GM19099 (cell line): ENCODE measurements around the gene CD96.

Experiments used
- POLR2A ChIP-seq: IDR thresholded peaks from 3 replicates; pipeline ENCODE4 v1.6.1; 2011; ENCODE audit warnings: low read depth; ENCODE audit not compliant: insufficient read length; ENCODE audit errors: extremely low read depth

The CD96 gene

DNA sequence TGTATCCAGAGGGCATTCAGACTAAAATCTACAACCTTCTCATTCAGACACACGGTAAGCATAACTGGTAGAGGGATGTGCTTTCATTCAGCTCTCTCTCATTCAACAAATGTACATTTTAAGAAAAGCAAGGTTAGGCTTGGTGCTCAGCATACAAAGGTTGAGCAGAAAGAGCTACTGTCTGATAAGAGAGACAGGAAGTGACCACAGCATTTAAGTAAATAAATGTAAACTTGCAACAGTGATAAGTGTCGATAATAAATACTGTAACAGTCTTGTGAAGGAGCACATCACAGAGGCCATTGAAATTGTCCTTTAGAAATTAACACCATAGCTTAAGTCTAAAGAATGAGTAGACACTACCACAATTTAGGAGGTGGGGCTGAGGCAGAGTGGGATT is 3.4 kb downstream of the CD96 start:
- TF ChIP-seq POLR2A = no peak

GRCh38 chr3:111547631-111548030 is 5.6 kb downstream of the CD96 start:
- TF ChIP-seq POLR2A = no peak

DNA sequence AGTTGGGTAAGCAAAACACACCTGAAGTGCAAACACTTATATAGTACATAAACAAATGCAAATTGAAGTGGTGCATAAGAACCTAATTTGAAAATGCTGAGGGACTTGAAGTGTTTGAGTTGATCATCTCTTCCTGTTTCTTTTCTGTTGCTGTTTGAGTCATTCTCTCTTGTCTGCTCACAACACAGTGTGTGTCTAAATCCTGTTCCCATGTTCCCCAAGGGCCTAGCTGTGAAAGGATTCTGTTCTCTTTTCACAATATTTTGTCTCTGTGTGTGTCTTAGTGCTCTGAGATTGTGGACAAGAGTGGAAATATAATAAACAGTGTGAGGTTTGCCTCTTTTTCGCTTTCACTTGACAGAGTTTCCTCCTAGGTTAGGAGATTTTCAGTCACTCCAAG is 6.1 kb downstream of the CD96 start:
- TF ChIP-seq POLR2A = no peak

DNA sequence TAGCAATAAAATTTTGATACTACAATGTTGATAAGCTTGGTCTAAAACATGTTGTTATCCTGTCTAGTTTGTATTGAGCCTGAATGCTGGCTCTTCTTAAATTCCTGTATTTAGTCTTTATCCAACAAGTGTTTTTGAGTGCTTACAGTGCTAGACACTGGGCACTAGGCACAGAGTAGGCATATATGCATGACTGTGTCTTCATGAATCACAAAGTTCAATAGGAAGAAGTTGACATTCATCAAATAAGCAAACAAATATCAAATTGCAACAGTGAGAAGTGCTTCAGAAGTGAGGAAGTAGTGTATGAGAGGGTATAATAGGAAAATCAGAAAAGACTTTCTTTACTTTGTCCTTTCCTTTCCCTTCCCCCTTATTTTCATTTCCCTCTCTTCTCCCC is 6.8 kb downstream of the CD96 start:
- no peak for TF ChIP-seq POLR2A

GRCh38 chr3:111566844-111567243 is 24.8 kb downstream of the CD96 start:
- TF ChIP-seq POLR2A = no peak

GRCh38 chr3:111568355-111568754 is 26.4 kb downstream of the CD96 start:
- TF ChIP-seq POLR2A = no peak

DNA sequence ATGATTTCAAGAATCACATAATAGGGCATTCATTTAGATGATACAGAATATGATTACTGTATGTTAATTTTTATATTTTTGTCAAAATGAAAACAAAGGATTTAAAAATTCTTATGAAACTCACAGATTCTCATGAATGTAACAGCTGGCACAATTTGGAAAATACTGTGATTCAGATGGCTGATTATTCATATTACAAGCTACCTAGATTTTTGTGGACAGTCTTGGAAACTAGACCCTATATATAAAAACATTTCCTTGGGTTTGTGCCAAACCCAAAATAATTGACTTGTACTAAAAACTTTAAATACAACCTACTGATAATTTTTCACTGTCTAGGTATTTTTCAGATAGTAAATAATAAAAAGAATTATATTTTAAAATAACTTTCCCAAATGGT is 26.9 kb downstream of the CD96 start:
- no peak for TF ChIP-seq POLR2A

GRCh38 chr3:111570404-111571030 is 28.5 kb downstream of the CD96 start:
- no peak for TF ChIP-seq POLR2A

GRCh38 chr3:111571282-111571681 is 29.3 kb downstream of the CD96 start:
- TF ChIP-seq POLR2A = no peak

DNA sequence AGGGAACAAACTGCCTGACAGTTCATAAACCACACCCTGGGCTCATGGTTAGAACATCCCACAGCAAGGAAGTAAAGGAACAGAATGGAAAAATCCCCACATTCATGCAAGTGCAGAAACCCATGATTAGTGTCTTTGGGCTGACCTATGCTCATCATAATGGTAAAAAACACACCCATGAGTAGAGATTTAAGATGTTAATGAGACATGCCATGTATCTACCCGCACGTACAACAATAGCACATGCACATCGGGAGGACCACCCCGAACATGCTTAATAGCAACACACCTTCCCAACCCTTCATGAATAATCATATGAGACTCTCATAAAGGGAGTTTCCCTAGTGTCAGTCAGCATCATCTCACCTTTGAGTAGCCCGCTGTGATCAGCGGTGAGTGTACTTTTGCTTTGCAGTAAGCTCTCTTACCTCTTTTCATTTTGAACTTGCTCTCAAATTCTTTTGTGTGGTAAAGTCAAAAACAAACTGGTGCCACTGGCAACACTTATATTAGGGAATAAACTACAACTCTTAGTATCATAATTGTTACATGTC is 30.0 kb downstream of the CD96 start:
- no peak for TF ChIP-seq POLR2A

DNA sequence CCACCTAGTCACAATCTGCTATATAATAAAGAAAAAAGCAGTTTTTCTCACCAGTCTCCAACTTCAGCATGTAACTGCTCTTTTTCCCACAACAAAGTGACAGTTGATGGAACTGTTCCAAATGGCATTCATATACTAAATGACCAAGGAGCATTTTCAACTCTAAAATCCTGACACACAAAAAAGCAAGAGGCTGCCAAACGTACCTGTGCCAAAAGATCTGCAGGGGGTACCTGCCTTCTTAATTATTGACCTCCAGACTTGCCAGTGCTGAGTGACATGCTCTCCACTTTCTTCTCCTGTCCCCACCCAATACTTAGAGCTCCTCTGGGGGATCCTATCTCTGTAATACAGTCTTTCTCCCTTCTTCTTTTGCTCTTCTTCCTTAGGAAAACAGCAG is 35.1 kb downstream of the CD96 start:
- TF ChIP-seq POLR2A = no peak

DNA sequence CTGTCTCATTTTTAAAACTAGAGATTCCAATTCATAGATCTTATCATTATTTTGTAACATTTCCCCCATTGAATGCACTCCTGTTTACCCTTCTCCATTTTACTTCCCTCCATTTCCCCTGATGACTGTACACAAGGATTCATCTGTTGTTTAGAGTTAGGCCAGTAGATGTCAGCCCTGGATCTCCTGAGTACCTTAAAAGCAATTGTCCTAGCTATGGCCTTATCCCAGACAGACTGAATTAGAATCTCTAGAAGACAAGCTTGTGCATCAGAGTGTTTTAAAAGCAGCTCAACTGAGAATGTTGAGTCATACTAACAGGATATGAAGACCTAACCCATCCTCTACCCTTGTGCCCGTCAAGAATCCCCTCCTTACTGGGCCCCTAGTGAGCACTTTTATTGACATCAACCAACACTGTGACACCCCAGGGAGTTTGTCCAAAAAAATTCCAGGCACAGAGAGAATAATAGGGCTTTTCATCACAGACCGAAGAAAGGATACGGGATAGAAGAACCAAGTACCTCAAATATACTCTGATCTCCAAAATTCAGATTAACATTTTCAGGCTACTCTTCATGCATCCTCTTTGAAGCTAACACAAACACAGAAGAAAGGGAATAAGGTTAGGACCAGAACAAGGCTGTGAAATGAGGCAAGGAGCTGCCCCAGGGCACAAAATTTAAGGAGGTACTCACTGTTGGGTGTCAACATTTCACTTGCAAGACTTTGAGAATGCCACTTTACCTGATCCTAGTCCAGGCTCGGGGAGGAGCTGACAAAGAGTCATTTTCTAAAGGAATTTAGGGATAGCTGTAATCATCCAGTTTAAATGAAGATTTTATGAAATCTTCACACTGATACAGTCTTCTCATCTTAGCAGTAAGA is 36.0 kb downstream of the CD96 start:
- TF ChIP-seq POLR2A = no peak

DNA sequence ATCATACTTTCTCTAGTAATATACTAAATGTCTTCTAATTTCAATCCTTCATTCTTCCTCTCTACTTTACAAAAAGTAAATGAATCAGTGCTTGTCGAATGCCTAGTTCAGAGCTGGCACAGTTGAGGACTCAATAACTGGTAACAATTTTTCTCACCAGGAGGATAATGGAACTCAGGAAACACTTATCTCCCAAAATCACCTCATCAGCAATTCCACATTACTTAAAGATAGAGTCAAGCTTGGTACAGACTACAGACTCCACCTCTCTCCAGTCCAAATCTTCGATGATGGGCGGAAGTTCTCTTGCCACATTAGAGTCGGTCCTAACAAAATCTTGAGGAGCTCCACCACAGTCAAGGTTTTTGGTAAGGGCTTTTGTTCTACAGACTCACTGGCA is 36.9 kb downstream of the CD96 start:
- no peak for TF ChIP-seq POLR2A

- no peak for TF ChIP-seq POLR2A
Observed at GRCh38 chr3:111579495-111579894, 37.5 kb downstream of the CD96 start.

- TF ChIP-seq POLR2A = no peak
Observed at GRCh38 chr3:111581403-111582119, 39.6 kb downstream of the CD96 start.

GRCh38 chr3:111582120-111582474 is 40.1 kb downstream of the CD96 start:
- TF ChIP-seq POLR2A = no peak

DNA sequence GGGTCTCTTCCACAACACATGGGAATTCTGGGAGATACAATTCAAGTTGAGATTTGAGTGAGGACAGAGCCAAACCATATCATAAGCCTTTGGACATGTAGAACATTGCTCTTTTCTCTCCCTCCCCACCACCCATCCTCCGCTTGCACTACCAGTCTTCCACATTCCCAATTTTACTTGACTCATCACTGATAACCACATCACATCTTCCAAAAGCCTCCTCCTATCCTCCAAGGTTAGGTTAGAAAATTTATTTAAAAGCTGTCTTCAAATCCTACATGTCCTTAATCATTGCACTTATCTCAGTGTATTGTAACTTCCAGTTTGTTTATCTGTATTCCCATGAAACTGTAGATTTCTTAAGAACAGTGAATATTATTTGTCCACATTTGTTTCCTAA is 42.7 kb downstream of the CD96 start:
- TF ChIP-seq POLR2A = no peak
